ENCODE results near the gene ITGAX. TPM values are rescaled to one million over a fixed set of nuclear protein-coding genes. Genes with fewer than 3 reads are reported as not detected.

Gene ITGAX
- total and polyA plus RNA-seq, 2 of the 8 experiments (the other 6 are each of a cell fraction or from before 2014, with no cell fraction given), result 0.30 TPM; not detected in 1

DNA sequence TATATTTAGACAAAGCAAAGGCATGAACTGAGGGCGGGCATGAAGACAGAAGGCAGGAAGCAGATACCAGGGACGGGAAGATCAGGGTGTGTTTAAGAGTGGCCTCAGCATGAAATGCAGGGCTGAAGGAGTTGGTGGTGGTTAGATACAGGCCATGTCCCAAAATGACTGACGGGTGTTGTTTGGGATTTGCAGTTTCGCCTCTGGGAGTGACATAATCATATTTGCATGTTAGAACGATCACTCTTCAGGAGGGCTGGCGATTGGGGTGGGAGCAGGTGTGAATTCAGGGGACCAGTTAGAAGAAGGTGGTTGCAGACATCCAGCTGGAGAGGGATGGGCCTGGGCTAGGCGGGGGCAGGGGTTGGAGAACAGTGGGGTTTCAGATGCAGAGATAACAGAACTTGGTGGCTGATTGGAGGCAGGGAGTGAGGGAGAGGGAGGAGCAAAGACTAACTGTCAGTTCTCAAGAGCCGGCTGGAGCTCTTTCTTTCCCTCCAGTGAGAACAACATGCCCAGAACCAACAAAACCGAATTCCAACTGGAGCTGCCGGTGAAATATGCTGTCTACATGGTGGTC lies 27.2 kb upstream of the ITGAX start (continued):
- no peak for TF ChIP-seq CHD2 (IDR thresholded peaks at IDR 0.05; ENCODE audit: low read length)
- TF ChIP-seq PHF8 (conservative IDR thresholded peaks at IDR 0.05; ENCODE audit: low read depth, low read length), result no peak

Measured in H1 (cell line).